ENCODE results near the gene C19orf33.

- TF ChIP-seq EZH2 (IDR thresholded peaks at IDR 0.05), result no peak
- TF ChIP-seq POLR2AphosphoS5 (IDR thresholded peaks at IDR 0.05; ENCODE audit: borderline replicate concordance, low read depth, low read length), result no peak
Observed at GRCh38 chr19:38346837-38347236, 42.8 kb downstream of the C19orf33 start.

Data from SK-N-MC (cell line).